Heart left ventricle (tissue), 13 donors: ENCODE results near the gene MGST2.

Experiments
- POLR2A ChIP-seq, 2 donors: fragments of 450-650 bp; IDR thresholded peaks; one replicate each; pipeline ENCODE4 v1.6.1; 2017; ENCODE audit warnings: antibody characterized with exemption in 2 of 2, mild to moderate bottlenecking in 2 of 2, moderate library complexity in 2 of 2
- TF ChIP-seq, protein P1 (sequence below), 12 donors: fragments of 200-600 bp; sonication (generic) in 4 of 12; IDR thresholded peaks; one replicate each; pipeline versions ENCODE4 v1.5.0 to v1.8.0; 2018 to 2022; ENCODE audit warnings: antibody characterized with exemption in 12 of 12, mild to moderate bottlenecking in 5 of 12
- donor health status: ischemic (EF 13 %, LVEDD 7.1; RV severe dilation, severe dysfunction).
- donor health status: DM: no; HTN: yes; CAD: no.
- donor health status: DM: no; HTN: no; CAD: no.
- donor health status: ischemic (EF 25% LVEDD 6.9; RV normal size, moderate dysfunction).
- donor health status: ischemic (EF 25% LVEDD 5.7; RV mildly dilated, moderate dysfunction).
- donor health status: ischemic (EF 35%, LVEDD 5.7; RV mildly dilated, moderate dysfunction).
- donor health status: nonischemic (EF 11% LVEDD 7.7; RV severe dilation, severe dysfunction).
- donor health status: DM: yes; HTN: yes; CAD: no.
- donor health status: PGD.
- donor health status: ischemic (EF 29% LVEDD 5.4; RV normal size, mild dysfunction).
- donor health status: nonischemic (EF 23%, LVEDD 6.1; RV moderate dilation, normal function).

GRCh38 chr4:139682741-139683151 is 17.1 kb downstream of the MGST2 start:
- no peak for TF ChIP-seq POLR2A (IDR thresholded peaks at IDR 0.05)
- TF ChIP-seq, protein P1, sequence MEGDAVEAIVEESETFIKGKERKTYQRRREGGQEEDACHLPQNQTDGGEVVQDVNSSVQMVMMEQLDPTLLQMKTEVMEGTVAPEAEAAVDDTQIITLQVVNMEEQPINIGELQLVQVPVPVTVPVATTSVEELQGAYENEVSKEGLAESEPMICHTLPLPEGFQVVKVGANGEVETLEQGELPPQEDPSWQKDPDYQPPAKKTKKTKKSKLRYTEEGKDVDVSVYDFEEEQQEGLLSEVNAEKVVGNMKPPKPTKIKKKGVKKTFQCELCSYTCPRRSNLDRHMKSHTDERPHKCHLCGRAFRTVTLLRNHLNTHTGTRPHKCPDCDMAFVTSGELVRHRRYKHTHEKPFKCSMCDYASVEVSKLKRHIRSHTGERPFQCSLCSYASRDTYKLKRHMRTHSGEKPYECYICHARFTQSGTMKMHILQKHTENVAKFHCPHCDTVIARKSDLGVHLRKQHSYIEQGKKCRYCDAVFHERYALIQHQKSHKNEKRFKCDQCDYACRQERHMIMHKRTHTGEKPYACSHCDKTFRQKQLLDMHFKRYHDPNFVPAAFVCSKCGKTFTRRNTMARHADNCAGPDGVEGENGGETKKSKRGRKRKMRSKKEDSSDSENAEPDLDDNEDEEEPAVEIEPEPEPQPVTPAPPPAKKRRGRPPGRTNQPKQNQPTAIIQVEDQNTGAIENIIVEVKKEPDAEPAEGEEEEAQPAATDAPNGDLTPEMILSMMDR (IDR thresholded peaks at IDR 0.05), result no peak
